ENCODE results near the gene SLC1A3.

SLC1A3 gene

DNA sequence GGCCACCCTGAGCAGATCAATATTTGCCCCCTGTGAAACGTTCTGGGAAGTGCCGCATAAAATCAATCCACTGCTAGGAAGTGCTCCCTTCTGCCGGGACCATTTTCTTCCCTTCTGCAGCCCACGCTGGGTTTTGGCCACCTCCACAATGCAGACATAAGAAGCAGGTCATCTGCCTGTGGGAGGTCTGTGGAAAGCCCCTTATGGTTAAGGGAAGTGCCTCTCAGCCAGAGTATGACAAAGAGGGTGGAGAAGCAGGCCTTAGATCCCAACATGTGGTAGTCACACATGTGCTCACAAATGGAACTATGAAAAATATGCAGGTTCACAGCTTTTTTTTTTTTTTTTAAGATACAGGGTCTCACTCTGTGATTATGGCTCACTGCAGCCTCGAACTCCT lies 82.8 kb downstream of the SLC1A3 start:
- peak; percentile 72 for DNase-seq

DNA sequence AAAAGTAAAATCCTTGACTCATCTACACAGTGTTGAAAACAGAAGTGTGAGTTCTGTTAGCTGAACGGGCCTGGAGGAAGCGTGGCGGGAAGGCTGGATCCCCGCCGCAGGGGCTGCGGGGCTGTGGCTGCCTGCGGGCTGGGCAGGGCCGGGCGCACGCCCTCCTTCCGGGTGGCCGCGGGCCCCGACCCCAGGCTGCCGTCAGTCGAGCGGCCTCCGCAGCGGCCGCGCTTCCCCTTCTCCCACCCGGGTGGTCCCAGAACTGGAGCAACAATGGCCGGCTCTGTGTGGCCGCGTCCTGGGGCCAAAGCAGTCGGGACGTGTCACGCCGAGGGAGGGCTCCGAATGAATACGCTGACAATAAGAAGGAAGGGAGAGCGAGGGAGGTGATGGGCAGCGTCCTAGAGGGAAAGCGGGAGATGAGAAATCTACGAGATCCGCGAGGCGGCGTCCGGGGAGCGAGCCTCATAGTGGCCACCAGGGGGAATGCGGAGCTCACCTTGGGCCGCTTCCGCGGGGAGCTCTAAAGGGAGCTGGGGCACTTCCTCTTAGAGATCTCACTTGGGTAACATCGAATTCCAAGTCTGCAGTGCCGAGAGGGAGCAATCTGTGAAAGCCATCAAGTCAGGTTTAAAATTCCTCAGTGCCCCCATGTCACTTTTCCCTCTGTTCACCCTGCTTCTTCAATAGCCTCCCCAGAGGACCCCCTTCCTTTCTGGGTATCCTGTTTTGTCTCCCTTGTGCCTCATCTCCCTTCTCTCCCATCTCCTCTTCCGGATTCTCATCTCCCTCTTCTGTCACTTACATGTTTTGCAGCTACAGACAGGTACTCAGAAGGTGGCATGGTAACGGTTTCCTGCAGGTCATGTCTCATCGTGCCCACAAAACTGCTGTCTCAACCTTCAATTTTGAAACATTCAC lies 83.9 kb downstream of the SLC1A3 start:
- DNase-seq = peak; percentile 88

DNA sequence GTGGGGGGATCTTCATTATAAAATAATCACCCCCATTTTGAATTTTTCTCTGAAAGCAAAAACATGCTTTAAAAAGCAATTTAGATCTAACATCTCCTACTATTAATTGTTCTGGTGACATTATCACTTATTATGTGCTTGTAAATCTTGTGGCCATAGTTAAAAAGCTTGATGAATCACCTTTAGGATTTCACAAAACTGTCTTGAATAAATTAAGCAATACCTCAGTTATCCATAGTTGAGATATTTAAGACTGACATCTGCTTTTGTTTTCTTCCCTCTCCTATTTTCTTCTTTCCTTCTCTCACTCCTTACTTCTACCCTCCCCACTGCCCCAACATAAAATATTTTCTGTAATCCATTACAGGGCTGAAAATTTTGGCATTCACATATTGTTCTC lies 84.8 kb downstream of the SLC1A3 start:
- DNase-seq = no peak

DNA sequence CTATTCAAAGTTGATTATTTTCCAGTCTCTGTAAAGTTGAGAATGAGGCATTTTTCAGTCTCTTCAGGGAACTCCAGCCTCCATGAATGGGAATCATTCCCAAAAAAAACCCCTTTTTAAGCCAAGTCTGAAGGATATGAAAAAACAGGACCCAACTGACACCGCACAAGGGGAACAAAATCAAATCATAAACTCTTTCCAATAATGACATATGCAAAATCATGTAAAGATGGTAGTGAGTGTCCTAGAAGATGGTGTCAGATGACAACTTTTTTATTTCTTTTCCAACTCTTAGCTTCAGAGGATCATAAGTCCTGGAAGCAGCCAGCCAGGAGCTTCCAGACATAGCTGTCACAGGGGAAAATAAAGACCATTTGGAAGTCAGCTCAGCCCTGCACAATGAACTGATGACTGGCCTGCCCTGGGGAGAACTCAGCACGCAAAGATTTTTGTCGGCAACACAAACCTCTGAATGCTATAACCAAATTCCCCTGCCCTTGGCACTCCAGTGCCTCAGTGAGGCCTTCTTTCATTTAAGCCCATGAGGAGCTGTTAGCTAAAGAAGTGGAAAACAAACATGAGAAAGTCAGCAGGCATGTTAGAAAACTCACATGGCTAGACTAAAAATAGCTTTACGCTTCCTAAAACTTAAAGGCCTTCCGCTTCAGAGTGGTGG lies 85.4 kb downstream of the SLC1A3 start:
- no peak for DNase-seq

DNA sequence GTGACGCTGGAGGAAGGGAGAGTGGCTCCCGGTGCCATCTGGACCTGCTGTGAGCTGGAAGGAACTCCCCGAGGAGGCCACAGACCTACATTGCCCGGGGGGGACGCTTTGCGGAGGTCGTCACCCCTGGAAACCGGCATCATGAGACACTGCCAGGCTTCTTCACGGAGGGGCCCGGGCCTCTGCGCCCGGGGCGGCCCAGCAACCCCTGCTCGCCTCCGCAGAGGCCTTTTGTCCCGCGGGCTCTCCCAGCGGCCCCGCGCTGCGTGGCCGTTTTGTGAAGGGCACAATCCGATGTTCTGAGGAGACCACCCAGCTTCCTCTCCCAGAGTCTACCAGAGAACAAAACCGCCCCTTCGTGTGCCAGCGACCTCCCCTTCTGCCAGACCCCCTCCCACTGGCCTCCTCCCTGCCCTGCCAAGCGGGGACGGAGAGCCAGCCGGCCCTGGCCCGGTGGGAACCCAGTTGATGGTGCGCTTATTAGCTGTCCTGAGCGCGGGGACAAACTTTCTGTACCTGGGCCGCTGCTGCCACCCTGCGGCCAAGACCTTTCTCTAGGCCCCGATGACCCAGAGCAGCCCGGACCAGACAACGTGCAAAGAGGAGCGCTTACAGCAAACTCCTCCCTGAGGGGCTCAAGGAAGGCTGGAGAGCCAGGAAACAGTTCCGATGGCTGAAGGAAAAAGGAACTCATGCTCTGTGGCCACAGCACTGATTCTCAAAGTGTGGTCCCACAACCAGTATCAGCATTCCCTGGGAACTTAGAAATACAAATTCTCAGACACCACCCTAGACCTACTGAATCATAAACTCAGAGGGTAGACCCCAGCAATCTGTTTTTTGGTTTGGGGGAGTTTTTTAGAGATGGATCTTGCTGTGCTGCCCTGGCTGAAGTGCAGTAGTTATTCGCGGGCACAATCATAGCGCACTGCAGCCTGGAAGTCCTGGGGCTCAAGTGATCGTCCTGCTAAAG lies 86.7 kb downstream of the SLC1A3 start:
- peak; percentile 78 for DNase-seq

DNA sequence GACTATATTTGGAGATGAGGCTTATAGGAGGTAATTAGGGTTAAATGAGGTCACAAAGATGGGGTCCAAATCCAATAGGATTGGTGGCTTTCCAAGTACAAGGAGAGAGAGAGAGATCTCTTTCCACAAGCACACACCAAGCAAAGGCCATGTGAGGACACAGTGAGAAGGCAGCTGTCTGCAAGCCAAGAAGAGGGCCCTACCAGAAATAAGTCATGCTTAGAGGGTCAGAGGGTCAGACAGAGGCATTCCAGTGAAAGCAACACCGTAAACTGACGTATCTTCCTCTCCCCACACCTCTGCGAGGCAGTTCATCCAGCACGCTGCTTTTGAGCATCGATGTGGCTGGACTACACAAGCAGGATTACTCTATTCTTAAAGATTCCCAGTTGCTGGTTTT lies 87.9 kb downstream of the SLC1A3 start:
- no peak for DNase-seq

DNA sequence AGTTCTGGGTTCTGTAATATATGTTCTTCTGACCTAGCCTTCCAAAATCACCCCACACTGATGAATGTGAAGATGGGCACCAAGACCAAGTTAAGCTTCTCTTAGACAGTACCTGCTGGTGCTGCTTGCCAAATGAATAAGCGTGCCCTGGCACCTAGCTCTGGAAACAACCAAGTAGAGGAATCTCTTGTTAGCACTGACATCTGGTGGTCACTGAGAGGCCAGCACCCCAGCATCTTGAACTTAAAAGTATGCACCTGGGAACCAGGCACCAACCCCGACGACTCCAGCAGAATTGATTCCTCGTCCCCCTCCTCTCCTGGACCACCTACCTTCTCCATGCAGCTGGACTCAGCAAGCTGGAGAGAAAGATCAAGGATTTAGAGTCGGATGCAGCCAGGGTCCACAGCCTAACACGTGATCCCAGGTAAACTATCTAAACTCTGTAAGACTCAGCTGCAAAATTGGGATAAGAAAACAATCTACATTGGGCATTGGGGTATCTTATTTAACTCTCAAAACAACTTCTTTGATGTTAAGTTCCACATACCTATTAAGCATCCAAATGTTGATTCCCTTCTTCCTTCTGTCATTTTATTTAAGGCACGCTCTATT lies 89.8 kb downstream of the SLC1A3 start:
- peak; percentile 57 for DNase-seq

DNA sequence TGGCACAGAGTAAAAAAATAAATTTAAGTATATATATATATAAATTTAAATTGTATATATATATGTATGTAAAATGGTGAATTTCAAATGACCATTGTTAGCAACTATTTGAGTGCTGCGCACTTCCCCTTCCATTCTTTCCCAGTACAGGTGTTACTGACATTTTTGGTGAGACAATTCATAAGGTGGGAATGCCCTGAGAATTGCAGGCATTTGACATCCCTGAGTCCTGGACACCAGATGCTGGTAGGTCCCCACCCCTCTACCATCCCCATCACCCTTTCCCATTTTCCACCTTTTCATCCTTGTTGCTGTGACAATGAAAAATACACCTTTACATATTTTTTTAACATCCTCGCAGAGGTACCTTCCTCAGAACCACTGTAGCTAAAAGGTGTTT lies 91.6 kb downstream of the SLC1A3 start:
- no peak for DNase-seq

DNA sequence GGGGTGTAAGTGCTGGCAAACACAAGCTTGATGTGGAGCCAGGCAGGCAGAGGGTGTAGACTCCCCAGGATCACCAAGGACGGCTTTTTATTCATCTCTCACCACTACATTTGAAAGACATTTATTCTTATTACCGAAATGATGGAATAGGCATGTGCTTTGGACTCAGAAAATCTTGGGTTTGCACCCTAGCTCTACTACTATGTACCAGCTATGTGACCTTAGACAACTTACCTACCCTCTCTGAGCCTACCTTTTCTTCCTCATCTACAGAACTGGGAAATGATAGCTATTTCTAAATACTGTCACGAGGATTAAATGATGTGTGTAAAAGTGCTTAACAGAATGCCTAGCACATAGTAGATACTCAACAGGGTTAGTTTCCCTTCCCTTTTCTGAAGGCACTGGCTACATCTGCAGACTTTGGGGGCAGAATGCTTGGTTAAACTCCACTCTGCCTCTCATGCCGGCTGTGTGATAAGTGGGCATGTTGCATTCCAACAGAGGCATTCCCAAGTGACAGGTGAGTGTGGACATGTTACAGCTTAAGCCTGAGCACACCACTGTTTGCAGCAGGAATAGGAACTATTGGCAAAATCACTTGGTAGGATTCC lies 94.8 kb downstream of the SLC1A3 start:
- DNase-seq = no peak

DNA sequence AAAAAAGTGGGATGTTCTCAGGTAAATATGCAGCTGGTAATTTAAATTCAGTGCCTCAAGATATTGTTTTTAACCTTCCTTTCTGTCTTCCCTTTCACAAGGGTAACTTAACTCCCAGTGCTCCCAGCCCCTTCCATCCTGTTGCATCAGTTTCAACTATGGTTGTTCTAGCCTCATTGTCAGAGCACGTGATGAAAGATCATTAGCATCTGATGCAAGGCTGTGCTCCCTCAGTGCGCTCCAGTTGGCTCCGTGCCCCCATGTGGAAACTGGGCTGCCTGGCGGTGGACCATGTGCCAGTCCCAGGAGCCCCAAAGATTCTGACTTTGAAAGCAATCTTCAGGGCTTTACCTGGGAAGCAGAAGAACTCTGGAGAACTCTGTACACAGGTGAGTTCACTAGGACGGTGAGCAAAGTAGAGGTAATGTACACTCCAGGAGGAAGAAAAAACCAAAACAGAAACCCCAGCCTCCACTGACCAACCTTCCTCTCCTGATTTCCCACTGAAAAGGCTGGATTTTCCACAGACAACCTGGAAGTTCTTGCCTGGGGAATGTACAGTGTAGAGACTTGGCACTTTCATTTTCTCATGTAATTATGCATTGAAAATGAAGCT lies 96.9 kb downstream of the SLC1A3 start:
- no peak for DNase-seq

DNA sequence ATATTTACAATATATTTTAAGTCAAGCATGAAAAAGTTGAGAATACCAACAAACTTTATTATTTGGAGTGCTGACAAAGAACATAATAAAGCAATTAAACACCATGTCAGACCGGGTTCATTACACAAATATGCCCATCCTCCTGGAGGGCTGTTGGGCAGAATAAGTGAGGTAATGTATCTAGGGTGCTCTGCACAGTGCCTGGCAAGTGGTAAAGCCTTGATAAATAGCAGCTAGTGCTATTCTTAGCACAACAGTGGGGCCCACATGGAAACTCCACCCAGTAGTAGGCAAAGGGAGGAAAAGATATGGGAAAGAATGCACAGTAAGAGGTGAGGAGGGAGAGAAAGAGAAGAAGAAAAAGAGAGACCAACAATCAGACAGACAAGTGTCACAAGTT lies 97.7 kb downstream of the SLC1A3 start:
- DNase-seq = no peak

DNA sequence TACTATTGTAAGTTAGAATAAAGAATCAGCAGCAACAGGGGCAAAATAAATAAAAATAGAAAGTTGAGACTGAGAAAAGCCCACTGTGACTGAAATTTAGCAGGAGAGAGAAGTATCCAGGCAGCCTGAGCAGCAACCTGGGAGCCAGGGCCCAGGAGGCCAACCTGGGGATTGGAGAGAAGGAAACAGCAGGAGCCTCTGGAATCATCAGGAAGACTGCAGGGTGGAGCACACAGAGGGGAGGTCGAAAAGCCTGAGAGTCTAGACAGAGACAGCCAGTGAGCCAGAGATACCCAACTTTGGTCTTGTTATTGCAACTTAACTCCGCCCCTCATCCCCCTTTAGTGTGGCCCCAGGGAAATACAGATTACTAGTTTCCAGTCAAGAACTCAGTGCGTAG lies 98.6 kb downstream of the SLC1A3 start:
- no peak for DNase-seq

DNA sequence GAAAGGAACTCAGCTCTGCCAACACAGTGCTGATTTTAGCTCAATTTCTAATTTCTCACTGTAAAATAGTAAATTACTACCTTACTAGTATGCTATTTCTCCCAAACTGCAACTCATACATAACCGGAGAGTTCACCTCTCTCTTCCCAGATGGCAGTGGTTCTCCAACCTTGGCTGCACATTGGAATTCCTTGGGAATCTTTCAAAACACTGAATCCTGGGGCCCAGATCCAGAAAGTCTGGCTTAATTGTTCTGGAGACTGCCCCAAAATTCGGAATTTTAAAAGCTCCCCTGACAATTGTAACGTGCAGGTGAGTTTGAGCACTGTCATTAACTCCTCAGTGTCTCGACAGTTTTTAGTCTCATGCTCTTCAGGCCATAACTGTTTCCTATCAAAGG lies 100.3 kb downstream of the SLC1A3 start:
- no peak for DNase-seq

DNA sequence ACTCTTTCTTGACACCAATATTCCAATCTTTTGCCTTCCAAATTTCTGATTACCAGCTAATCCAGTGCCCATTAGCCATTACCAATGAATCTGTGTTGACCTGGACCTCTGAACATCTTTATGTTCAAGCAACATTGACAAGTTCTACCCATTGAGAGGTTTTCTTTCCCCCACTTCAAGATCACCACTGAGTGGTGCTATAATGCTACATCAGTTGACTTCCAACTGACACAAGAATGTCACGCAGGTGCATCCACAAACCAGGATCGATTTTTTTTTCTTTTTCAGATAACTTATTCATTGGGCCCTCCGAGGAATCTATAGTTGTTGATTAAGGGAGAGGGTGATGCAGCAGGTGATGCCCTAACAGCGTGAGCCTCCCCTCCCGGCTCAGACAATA lies 102.6 kb downstream of the SLC1A3 start:
- no peak for DNase-seq

DNA sequence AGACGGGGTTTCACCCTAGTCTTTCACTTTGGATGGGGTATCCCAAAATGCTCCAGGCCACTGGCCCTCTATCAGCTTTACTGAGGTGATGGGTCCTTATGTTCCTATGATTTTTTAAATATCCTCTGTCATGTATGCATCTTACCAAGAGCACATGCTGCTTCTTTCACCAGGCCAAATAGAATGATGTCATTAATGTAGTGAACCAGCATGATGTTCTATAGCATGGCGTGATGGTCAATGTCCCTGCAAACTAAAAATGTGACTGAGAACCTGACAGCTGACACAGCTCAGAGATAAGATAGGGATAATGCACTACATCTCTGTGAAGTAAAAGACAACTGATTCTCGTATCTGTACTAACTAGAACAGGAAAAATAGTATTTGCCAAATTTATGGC lies 103.6 kb downstream of the SLC1A3 start:
- DNase-seq = no peak

DNA sequence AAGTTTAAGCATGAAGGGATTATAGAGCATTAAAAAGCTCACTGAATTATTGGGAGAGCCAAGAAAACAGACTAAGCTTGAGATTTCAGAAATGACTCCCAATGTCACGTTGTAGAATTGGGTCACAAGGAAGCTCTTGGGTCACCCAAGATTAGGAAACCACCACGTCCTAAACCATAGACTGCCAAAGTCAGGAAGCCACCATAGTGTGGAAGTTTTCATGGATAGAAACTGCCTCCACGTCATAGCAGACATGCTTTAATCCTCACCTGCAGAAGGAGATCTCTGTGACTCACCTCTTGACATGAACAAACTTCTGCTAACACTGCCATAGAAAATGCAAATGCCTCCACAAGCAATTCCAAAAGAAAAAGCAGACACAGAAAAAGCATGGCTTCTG lies 106.3 kb downstream of the SLC1A3 start:
- DNase-seq = no peak

DNA sequence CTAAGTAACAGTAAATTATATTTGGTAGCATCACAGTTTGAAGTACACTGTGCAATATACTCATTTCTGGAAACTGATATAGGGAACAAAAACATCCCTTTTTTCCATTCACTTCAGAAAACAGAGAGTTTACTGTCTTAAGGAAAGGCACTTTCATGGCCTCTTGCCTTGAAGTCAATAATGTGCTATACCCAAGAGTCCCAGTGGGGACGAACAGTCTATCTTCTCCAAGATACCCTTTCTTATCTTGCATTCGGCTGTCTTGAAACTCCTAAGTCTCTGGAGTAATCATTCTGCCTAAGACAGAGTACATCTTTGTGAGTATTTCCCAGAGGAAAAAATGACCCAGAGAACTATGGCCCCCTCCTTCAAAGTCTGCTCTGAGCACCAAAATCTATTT lies 107.1 kb downstream of the SLC1A3 start:
- DNase-seq = no peak

DNA sequence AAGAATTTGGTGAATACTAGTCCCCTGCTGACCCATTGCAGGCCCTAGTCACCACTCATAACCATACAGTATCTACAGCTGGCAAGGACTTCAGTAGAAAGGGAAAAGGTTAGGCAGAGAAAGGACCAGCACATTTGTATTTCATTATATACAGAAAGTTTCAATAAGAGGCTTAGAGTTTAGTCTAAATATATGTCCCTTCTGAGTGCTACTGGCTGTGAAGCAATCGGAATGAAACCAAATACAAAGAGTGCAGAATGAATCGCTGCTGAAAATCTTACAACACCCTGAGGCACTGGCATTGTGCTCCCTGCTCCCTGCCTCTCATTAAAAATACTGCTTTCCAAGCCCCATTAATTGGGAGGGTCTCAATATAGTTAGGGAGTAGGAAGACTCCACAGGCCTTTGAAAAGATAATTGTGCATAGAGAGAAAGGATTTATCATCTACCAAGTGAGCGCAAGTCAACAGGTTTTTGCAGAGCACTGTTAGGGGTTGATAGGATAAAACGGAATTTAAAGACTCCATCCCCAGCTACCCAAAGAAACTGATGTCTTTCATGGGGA lies 110.8 kb downstream of the SLC1A3 start:
- no peak for DNase-seq

DNA sequence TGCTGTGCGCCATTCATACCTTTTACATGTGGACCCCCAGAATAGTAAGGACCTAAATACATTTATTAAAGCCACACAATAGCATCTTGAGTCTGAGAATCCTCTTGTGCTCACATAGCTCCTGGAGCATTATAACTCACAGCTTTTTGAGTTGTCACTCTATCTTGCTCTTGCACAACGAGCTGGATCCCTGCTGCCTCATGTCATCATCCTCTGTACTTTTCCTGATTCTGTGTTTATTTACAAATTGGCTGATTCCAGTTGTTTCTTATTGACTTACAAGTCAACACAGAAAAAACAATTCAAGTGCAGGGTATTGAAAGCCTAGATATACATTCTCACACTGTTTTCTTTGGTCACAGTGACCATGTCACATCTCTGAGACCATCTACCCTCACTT lies 112.9 kb downstream of the SLC1A3 start:
- no peak for DNase-seq

DNA sequence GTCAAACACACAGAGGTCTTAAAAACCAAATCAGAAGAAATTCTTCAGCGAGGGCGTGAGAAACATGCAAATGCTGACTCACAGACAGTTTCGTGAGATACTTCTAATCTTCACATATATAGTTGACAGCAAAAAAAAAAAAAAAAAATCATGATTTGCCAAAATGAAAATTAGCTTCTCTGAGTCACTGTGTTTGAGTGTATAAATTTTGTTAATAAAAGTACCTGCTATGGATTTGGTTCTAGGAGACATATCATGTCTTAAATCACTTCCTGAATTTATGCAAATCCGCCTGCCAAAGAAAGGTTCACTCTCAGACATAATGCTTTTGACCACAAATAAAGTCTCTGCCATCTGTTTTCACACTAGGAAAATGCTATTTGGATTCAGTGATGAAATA lies 114.3 kb downstream of the SLC1A3 start:
- DNase-seq = no peak

DNA sequence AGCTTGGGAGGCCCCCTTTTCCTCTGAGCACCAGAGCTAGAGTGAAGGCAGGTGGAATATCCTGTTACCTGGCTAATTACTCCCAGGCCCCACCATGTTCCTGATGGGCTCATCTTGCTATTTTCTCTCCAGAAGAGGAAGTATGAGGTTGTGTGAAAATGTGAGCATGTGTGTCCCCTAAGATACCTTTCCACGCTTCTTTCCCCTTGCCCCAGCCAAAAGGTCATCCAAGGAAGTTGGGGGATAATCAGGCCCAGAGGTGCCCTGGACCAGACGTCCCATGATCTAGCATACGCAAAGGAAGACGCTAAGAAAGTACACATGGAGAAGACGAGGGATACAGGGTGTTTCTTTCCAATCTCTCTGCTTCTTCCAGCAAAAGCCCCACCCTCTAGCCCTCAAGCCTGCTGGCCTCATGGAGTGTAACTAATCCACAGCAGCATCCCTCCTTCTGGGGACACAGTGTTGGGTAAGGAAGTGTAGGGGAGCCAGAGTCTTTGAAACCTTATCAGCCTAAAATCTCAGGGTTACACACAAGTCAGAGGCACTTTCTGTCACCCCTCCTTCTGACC lies 115.3 kb downstream of the SLC1A3 start:
- no peak for DNase-seq
